IPS-20b (cell line): ENCODE measurements around the gene FMN1.

ENCODE experiments used
- H3K27ac ChIP-seq: one replicate; pipeline ENCODE4 v1.5.1; 2013; ENCODE audit warnings: low read length
- H3K27me3 ChIP-seq: 2 replicates; pipeline ENCODE4 v1.6.1; 2013; ENCODE audit warnings: mild to moderate bottlenecking, low read length, inconsistent platforms; ENCODE audit not compliant: insufficient read depth
- H3K36me3 ChIP-seq: 2 replicates; pipeline ENCODE4 v1.6.1; 2013; ENCODE audit warnings: low read depth, mild to moderate bottlenecking, inconsistent platforms, low read length, moderate library complexity; ENCODE audit not compliant: insufficient read depth
- H3K4me1 ChIP-seq: 2 replicates; pipeline ENCODE4 v1.6.1; 2013; ENCODE audit warnings: mild to moderate bottlenecking, control low read depth, inconsistent platforms, low read length, moderate library complexity; ENCODE audit not compliant: insufficient read depth
- H3K4me3 ChIP-seq: 2 replicates; pipeline ENCODE4 v1.5.1; 2013; ENCODE audit warnings: mild to moderate bottlenecking, low read length, inconsistent platforms
- H3K9ac ChIP-seq: 2 replicates; pipeline ENCODE4 v1.6.1; 2013; ENCODE audit warnings: low read depth, mild to moderate bottlenecking, inconsistent platforms, low read length, moderate library complexity
- H3K9me3 ChIP-seq: 2 replicates; pipeline ENCODE4 v1.6.1; 2013; ENCODE audit warnings: mild to moderate bottlenecking, low read depth, low read length, inconsistent platforms; ENCODE audit not compliant: insufficient read depth

The FMN1 gene

GRCh38 chr15:32716915-32717425 lies 477.5 kb downstream of the FMN1 start:
- H3K36me3 ChIP-seq: no peaks in the 10 kb centered on the region
- no peaks in the 10 kb centered on the region for H3K9me3 ChIP-seq
- H3K4me3 ChIP-seq: peak overlapping the region; percentile 67
- H3K27me3 ChIP-seq: peaks cover 92% of the 10 kb centered on the region
- peaks cover 8% of the 10 kb centered on the region; the same call in 1 of the 2 replicates for H3K4me1 ChIP-seq
- H3K27ac ChIP-seq: no peak overlapping the region
- no peak overlapping the region for H3K9ac ChIP-seq

GRCh38 chr15:32716216-32716914 lies 478.1 kb downstream of the FMN1 start:
- H3K9ac ChIP-seq: no peak overlapping the region
- peak overlapping the region; percentile 67; the same call in 1 of the 2 replicates for H3K4me3 ChIP-seq
- H3K27ac ChIP-seq: no peak overlapping the region
- peaks cover 8% of the 10 kb centered on the region; the same call in 1 of the 2 replicates for H3K4me1 ChIP-seq
- H3K36me3 ChIP-seq: no peaks in the 10 kb centered on the region
- H3K27me3 ChIP-seq: peaks cover 86% of the 10 kb centered on the region
- no peaks in the 10 kb centered on the region for H3K9me3 ChIP-seq
